ENCODE data around the gene FUNDC2. TPM values are rescaled to one million over a fixed set of nuclear protein-coding genes. Genes with fewer than 3 reads are reported as not detected.

FUNDC2 gene
- polyA plus RNA-seq, 1 donor (not counting 4 experiments of a cell fraction or from before 2014, with no cell fraction given), result 98.1 TPM

GRCh38 chrX:154998204-154998880 is 28.3 kb upstream of the FUNDC2 start:
- no peak overlapping the region for H2AFZ ChIP-seq (ENCODE audit: control insufficient read depth, low read length)
- H3K4me2 ChIP-seq (ENCODE audit: control insufficient read depth, extremely low read depth, insufficient read depth, low read depth, low read length), result no peak overlapping the region
- no peaks in the 10 kb centered on the region for H3K9me3 ChIP-seq (ENCODE audit: control insufficient read depth, low read depth, low read length)
- no peak for FAIRE-seq
- no peaks in the 10 kb centered on the region for H3K27me3 ChIP-seq (ENCODE audit: control insufficient read depth, extremely low read depth, insufficient read depth, low read length)
- TF ChIP-seq CTCF (optimal IDR thresholded peaks at IDR 0.05 in 1 of 3, IDR thresholded peaks at IDR 0.05 in 1 of 3, conservative IDR thresholded peaks at IDR 0.05 in 1 of 3; ENCODE audit: extremely low read depth in 1 of 3, insufficient read depth in 2 of 3, low read length in 3 of 3), result no peak
- TF ChIP-seq EZH2 (IDR thresholded peaks at IDR 0.05; ENCODE audit: low read length), result no peak
- no peaks in the 10 kb centered on the region for H3K36me3 ChIP-seq (ENCODE audit: control insufficient read depth in 2 of 2, extremely low read depth in 1 of 2, insufficient read depth in 2 of 2, low read length in 2 of 2)
- H3K27ac ChIP-seq (ENCODE audit: control insufficient read depth, insufficient read depth, low read length), result no peak overlapping the region
- no peaks in the 10 kb centered on the region for H3K79me2 ChIP-seq (ENCODE audit: control insufficient read depth, insufficient read depth, low read length)
- H4K20me1 ChIP-seq (ENCODE audit: control insufficient read depth, extremely low read depth, insufficient read depth, low read length), result no peaks in the 10 kb centered on the region
- dilution Hi-C loops (cut with MboI; ENCODE audit: extremely low pct_ligation_motif_present, low sequenced_read_pairs), result no loop called here
- no peak overlapping the region for H3K9ac ChIP-seq (ENCODE audit: control insufficient read depth, extremely low read depth, insufficient read depth, low read length)
- no peak overlapping the region for H3K4me3 ChIP-seq (ENCODE audit: control insufficient read depth in 2 of 3, extremely low read depth in 1 of 3, insufficient read depth in 2 of 3, low read depth in 1 of 3, low read length in 3 of 3)
- no peaks in the 10 kb centered on the region for H3K9me1 ChIP-seq (ENCODE audit: control insufficient read depth, extremely low read depth, insufficient read depth, low read length)
- DNase-seq (ENCODE audit: low read depth, low spot score), result no peak
- no peaks in the 10 kb centered on the region for H3K4me1 ChIP-seq (ENCODE audit: control insufficient read depth, extremely low read depth, insufficient read depth, low read length)

GRCh38 chrX:155000841-155001240 is 25.8 kb upstream of the FUNDC2 start:
- dilution Hi-C loops (cut with MboI; ENCODE audit: extremely low pct_ligation_motif_present, low sequenced_read_pairs), result no loop called here
- no peak for TF ChIP-seq EZH2 (IDR thresholded peaks at IDR 0.05; ENCODE audit: low read length)
- TF ChIP-seq CTCF (optimal IDR thresholded peaks at IDR 0.05 in 1 of 3, IDR thresholded peaks at IDR 0.05 in 1 of 3, conservative IDR thresholded peaks at IDR 0.05 in 1 of 3; ENCODE audit: extremely low read depth in 1 of 3, insufficient read depth in 2 of 3, low read length in 3 of 3), result no peak

More at GRCh38 chrX:155000841-155001240, 25.8 kb upstream of the FUNDC2 start:
- no peak for DNase-seq (ENCODE audit: low read depth, low spot score)
- H3K9ac ChIP-seq (ENCODE audit: control insufficient read depth, extremely low read depth, insufficient read depth, low read length), result no peak overlapping the region
- H3K4me3 ChIP-seq (ENCODE audit: control insufficient read depth in 2 of 3, extremely low read depth in 1 of 3, insufficient read depth in 2 of 3, low read depth in 1 of 3, low read length in 3 of 3), result no peak overlapping the region
- H4K20me1 ChIP-seq (ENCODE audit: control insufficient read depth, extremely low read depth, insufficient read depth, low read length), result no peaks in the 10 kb centered on the region
- H3K4me2 ChIP-seq (ENCODE audit: control insufficient read depth, extremely low read depth, insufficient read depth, low read depth, low read length), result no peak overlapping the region
- no peaks in the 10 kb centered on the region for H3K79me2 ChIP-seq (ENCODE audit: control insufficient read depth, insufficient read depth, low read length)
- no peak overlapping the region for H3K27ac ChIP-seq (ENCODE audit: control insufficient read depth, insufficient read depth, low read length)
- H3K9me3 ChIP-seq (ENCODE audit: control insufficient read depth, low read depth, low read length), result no peaks in the 10 kb centered on the region
- no peaks in the 10 kb centered on the region for H3K9me1 ChIP-seq (ENCODE audit: control insufficient read depth, extremely low read depth, insufficient read depth, low read length)
- H3K4me1 ChIP-seq (ENCODE audit: control insufficient read depth, extremely low read depth, insufficient read depth, low read length), result no peaks in the 10 kb centered on the region
- no peaks in the 10 kb centered on the region for H3K36me3 ChIP-seq (ENCODE audit: control insufficient read depth in 2 of 2, extremely low read depth in 1 of 2, insufficient read depth in 2 of 2, low read length in 2 of 2)
- no peak for FAIRE-seq
- H3K27me3 ChIP-seq (ENCODE audit: control insufficient read depth, extremely low read depth, insufficient read depth, low read length), result no peaks in the 10 kb centered on the region
- no peak overlapping the region for H2AFZ ChIP-seq (ENCODE audit: control insufficient read depth, low read length)

Measured in keratinocyte (primary cell).